ENCODE data around the gene NOC2L.
"Not testable (repeated sequence)": the region's sequence is repeated elsewhere in the genome, so short reads cannot be mapped to it uniquely, and the experiment has no call there.

NOC2L gene

DNA sequence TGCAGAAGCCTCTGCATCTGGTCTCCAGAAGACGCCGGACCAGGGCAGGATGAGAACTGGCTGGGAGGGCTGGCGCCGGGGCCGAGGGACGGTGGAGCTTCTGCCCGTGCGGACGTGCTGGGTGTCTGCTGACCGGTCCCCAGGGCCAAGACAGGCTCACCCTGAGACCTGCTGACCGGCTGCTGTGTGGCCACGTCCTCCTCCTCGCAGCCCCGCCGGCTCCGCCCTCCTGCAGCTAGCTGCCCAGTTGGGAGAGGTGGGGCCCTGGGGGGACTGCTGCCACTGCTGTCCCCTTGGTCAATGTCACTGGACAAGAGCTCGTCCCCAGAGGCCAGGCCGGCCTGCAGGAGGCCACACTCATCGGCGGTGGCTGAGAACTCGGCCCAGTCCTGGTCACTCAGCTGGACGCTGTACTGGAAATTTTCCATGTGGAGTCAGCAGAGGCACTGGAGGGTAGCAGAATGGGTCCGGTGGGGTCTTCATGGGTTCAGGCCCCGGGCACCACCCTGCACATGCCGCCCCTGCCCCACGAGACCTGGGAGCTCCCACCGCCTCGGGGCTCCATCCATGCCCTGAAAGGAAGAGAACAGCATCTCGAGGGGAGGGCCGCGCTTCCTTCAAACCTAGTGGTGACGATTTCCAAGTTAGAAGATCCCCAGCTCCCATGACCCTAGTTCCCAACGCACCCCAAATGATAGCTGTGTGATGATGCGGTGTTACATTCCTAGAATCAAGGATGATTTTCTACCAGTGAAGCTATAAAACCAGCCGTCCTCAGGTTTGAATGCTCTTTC is 21.7 kb upstream of the NOC2L start:
- Histone ChIP-seq H3K9me3 (ENCODE audit: control insufficient read depth, low read length) (no peaks in the 10 kb centered on the region), H3K4me1 (ENCODE audit: control insufficient read depth, insufficient read depth, low read length, poor library complexity, severe bottlenecking) (peaks cover 6% of the 10 kb centered on the region), H3K27me3 (replicated peaks; ENCODE audit: control insufficient read depth, insufficient read depth, low read length, poor library complexity, severe bottlenecking) (no peaks in the 10 kb centered on the region), H3K36me3 (ENCODE audit: control insufficient read depth, insufficient read depth, low read length) (no peaks in the 10 kb centered on the region), H3K4me3 (ENCODE audit: insufficient read depth, low read depth, low read length, poor library complexity, severe bottlenecking) (no peak overlapping the region), H3K27ac (ENCODE audit: insufficient read depth, low read length, poor library complexity, severe bottlenecking) (no peak overlapping the region)
- DNase-seq, result no peak

DNA sequence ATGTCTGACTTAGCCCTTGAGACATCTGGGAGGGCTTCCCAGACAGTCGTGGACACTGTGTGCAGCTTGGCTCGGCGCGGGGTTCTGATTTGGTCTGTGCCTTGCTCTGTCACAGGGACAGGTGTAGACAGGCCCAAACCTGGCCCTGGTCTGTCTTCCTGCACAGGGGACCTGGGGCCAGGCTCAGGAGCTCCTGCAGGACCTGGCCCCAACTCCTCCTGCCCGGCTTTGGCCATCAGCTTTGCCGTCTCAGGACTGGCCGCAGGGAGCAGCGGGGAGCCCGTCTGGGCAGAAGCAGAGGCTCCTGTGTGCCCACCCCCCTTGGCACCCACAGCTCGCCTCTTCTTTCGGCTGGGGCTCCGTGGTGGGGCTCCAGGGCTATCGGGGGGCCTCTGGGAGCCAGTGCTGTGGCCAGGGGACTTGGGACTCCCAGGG is 21.1 kb upstream of the NOC2L start:
- no peaks in the 10 kb centered on the region for H3K9me3 ChIP-seq (ENCODE audit: control insufficient read depth, low read length)
- H3K4me3 ChIP-seq (ENCODE audit: insufficient read depth, low read depth, low read length, poor library complexity, severe bottlenecking), result no peak overlapping the region
- H3K27ac ChIP-seq (ENCODE audit: insufficient read depth, low read length, poor library complexity, severe bottlenecking), result no peak overlapping the region
- no peaks in the 10 kb centered on the region for H3K36me3 ChIP-seq (ENCODE audit: control insufficient read depth, insufficient read depth, low read length)
- H3K4me1 ChIP-seq (ENCODE audit: control insufficient read depth, insufficient read depth, low read length, poor library complexity, severe bottlenecking), result peaks cover 10% of the 10 kb centered on the region
- DNase-seq, result no peak
- no peaks in the 10 kb centered on the region for H3K27me3 ChIP-seq (replicated peaks; ENCODE audit: control insufficient read depth, insufficient read depth, low read length, poor library complexity, severe bottlenecking)

DNA sequence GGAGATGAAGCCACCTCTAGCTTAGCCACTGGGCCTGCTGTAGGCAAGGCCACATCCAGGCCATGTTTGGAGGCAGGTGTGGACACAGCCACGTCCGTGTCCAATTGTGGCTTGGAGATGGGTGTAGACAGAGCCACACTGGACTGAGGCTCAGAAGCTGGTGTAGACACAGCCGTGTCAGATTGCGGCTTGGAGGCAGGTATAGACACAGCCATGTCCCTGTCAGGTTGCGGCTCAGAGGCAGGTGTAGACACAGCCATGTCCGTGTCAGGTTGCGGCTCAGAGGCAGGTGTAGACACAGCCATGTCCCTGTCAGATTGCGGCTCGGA is 20.7 kb upstream of the NOC2L start:
- Histone ChIP-seq H3K27ac (ENCODE audit: insufficient read depth, low read length, poor library complexity, severe bottlenecking) (no peak overlapping the region), H3K9me3 (ENCODE audit: control insufficient read depth, low read length) (no peaks in the 10 kb centered on the region), H3K36me3 (ENCODE audit: control insufficient read depth, insufficient read depth, low read length) (no peaks in the 10 kb centered on the region), H3K27me3 (replicated peaks; ENCODE audit: control insufficient read depth, insufficient read depth, low read length, poor library complexity, severe bottlenecking) (no peaks in the 10 kb centered on the region), H3K4me3 (ENCODE audit: insufficient read depth, low read depth, low read length, poor library complexity, severe bottlenecking) (no peak overlapping the region), H3K4me1 (ENCODE audit: control insufficient read depth, insufficient read depth, low read length, poor library complexity, severe bottlenecking) (peaks cover 10% of the 10 kb centered on the region)
- no peak for DNase-seq

DNA sequence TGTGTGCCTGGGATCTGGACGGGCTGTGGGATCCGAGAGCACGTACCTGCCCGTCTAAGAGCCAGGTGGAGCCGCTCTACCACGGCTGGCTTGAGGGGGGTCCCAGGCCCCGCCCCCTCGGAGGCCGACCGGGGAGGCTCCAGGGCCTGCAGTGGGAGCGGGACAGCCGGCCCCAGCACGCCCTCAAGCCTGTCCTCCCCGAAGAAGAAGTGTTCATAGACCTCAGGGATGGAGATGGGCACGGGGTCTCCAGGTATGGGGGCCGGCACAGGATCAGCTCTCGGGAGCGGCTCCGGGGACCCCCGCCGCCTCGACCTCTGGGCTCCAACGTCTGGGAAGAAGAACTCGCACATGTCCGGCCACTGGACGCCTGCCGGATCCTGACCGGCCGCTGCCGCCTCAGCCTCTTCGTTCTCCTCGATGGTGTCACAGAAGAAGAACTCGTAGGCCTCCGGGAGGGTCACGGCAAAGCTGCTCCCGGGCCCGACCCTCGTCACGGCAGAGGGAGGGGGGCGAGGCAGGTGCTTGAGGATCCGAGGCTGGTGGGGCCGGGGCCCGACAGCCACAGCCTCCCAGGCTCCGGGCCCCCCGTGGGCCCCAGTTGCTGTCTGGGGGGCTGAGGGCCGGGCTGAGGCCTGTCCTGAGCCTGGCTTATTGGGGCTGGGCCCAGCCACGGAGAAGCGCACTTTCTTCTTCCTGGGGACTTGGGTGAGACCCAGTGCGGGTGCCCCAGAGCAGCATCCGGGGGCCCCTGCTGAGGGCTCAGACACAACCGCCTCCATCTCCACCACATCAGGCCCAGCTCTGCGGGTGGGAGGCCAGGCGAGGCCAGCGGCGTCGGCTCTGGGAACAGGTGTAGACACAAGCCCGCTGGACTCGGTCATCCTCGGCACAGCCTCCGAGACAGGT is 20.0 kb upstream of the NOC2L start:
- peaks cover 10% of the 10 kb centered on the region for H3K4me1 ChIP-seq (ENCODE audit: control insufficient read depth, insufficient read depth, low read length, poor library complexity, severe bottlenecking)
- no peak overlapping the region for H3K27ac ChIP-seq (ENCODE audit: insufficient read depth, low read length, poor library complexity, severe bottlenecking)
- H3K9me3 ChIP-seq (ENCODE audit: control insufficient read depth, low read length), result no peaks in the 10 kb centered on the region
- no peak for DNase-seq
- no peak overlapping the region for H3K4me3 ChIP-seq (ENCODE audit: insufficient read depth, low read depth, low read length, poor library complexity, severe bottlenecking)
- no peaks in the 10 kb centered on the region for H3K27me3 ChIP-seq (replicated peaks; ENCODE audit: control insufficient read depth, insufficient read depth, low read length, poor library complexity, severe bottlenecking)
- no peaks in the 10 kb centered on the region for H3K36me3 ChIP-seq (ENCODE audit: control insufficient read depth, insufficient read depth, low read length)

DNA sequence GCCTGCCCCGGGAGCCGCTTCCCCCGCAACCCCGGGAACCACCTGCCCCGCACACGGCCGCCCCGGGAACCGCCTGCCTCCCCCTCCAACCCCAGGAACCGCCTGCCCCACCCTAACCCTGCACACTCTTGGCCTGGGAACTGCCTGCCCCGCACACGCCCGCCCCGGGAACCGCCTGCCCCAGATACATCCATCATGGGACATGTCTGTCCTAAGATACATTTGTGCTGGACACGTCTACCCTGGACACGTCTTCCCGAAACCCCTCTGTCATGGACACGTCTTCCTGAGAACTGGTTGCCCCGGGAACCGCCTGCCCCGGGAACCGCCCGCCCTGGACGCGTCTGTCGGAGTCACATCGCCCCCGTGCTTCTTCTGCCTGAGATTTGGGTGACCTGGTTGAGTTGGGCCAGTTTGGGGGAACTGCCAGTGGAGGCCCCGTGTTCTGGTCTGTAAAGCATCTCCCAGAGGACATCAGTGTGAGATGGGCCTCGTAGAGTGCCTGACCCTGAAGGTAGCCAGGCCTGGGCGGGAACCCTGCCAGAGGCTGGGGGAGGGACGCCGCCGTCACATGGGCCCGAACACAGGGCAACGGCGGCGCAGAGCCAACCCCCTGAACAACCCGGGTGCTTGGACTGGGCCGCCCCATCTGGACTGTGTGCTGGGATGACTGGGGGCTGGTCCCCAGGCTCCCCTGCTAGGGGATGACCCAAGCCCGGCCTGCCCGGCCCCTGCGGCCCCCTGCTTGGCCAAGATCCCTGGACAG is 19.2 kb upstream of the NOC2L start:
- no peaks in the 10 kb centered on the region for H3K27me3 ChIP-seq (replicated peaks; ENCODE audit: control insufficient read depth, insufficient read depth, low read length, poor library complexity, severe bottlenecking)
- no peaks in the 10 kb centered on the region for H3K36me3 ChIP-seq (ENCODE audit: control insufficient read depth, insufficient read depth, low read length)
- H3K4me1 ChIP-seq (ENCODE audit: control insufficient read depth, insufficient read depth, low read length, poor library complexity, severe bottlenecking), result peaks cover 10% of the 10 kb centered on the region
- H3K27ac ChIP-seq (ENCODE audit: insufficient read depth, low read length, poor library complexity, severe bottlenecking), result no peak overlapping the region
- no peak overlapping the region for H3K4me3 ChIP-seq (ENCODE audit: insufficient read depth, low read depth, low read length, poor library complexity, severe bottlenecking)
- no peak for DNase-seq
- H3K9me3 ChIP-seq (ENCODE audit: control insufficient read depth, low read length), result no peaks in the 10 kb centered on the region

DNA sequence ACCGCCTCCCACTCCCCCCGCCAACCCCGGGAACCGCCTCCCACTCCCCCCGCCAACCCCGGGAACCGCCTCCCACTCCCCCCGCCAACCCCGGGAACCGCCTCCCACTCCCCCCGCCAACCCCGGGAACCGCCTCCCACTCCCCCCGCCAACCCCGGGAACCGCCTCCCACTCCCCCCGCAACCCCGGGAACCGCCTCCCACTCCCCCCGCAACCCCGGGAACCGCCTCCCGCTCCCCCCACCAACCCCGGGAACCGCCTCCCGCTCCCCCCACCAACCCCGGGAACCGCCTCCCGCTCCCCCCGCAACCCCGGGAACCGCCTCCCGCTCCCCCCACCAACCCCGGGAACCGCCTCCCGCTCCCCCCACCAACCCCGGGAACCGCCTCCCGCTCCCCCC is 17.7 kb upstream of the NOC2L start:
- not testable (repeated sequence) for H3K9me3 ChIP-seq (ENCODE audit: control insufficient read depth, low read length); H3K36me3 ChIP-seq (ENCODE audit: control insufficient read depth, insufficient read depth, low read length); H3K4me3 ChIP-seq (ENCODE audit: insufficient read depth, low read depth, low read length, poor library complexity, severe bottlenecking); H3K27me3 ChIP-seq (replicated peaks; ENCODE audit: control insufficient read depth, insufficient read depth, low read length, poor library complexity, severe bottlenecking); DNase-seq; H3K27ac ChIP-seq (ENCODE audit: insufficient read depth, low read length, poor library complexity, severe bottlenecking)
- peaks cover 10% of the 10 kb centered on the region for H3K4me1 ChIP-seq (ENCODE audit: control insufficient read depth, insufficient read depth, low read length, poor library complexity, severe bottlenecking)

DNA sequence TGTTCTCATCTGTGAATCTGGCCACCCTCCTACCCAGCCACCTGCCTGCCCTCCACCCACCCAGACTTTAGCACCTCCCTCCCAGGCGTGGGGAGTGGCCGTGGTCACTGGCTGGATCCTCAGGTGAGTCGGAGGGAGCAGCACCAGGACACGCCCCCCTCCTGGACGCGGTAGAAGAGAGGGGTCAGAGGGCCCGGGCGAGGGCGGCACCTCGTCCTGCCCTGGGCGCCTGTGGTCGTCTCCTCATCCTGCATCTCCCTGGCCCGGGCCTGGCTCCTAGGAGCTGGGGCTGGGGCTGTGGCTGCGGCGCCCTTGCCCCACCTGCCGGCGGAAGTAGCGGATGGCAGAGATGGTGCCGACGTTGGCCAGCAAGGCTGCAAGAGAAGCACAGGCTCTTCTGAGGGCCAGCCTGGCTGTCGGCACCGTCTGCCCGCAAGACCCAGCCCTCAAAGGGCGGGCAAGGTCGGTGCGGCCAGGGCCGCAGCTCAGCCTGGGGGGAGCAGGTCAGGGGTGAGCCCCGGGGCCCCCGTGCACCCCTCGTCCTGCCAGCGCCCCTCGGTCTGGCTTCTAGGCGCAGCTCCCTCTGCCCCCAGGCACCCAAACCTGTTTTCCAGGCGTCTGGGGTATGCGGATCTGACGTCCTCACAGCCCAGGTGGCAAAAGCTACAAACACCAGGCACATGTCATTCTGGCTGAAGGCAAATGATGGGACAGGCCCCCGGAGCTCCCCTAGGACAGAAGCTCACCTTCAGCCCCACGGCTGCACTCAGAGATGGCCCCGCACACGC is 17.0 kb upstream of the NOC2L start:
- Histone ChIP-seq H3K36me3 (ENCODE audit: control insufficient read depth, insufficient read depth, low read length) (no peaks in the 10 kb centered on the region), H3K4me1 (ENCODE audit: control insufficient read depth, insufficient read depth, low read length, poor library complexity, severe bottlenecking) (peaks cover 10% of the 10 kb centered on the region), H3K4me3 (ENCODE audit: insufficient read depth, low read depth, low read length, poor library complexity, severe bottlenecking) (peak overlapping the region; percentile 37), H3K27me3 (replicated peaks; ENCODE audit: control insufficient read depth, insufficient read depth, low read length, poor library complexity, severe bottlenecking) (no peaks in the 10 kb centered on the region), H3K9me3 (ENCODE audit: control insufficient read depth, low read length) (no peaks in the 10 kb centered on the region), H3K27ac (ENCODE audit: insufficient read depth, low read length, poor library complexity, severe bottlenecking) (no peak overlapping the region)
- peak in 2 of 3 donors; percentile 34 to 36 for DNase-seq

DNA sequence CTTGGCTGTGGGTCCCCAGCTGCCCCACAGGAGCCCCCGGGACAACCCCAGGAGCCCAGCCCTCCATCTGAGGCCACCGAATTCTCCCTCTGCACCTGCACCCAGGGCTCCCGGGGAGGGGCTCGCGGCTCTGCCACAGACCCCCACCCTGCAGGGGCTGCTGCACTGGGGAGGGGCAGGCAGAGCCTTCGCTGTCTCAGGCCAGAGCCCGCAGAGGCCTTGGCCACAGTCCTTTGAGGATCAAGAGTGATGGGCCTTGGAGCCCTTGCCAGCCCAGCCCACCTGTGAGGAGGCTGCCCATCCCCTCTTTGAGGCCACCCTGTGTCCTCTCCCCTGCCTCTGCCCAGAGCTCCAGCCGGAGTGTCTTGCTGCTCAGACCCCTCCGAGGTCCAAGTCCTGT is 16.3 kb upstream of the NOC2L start:
- H3K27me3 ChIP-seq (replicated peaks; ENCODE audit: control insufficient read depth, insufficient read depth, low read length, poor library complexity, severe bottlenecking), result no peaks in the 10 kb centered on the region
- DNase-seq, result no peak

DNA sequence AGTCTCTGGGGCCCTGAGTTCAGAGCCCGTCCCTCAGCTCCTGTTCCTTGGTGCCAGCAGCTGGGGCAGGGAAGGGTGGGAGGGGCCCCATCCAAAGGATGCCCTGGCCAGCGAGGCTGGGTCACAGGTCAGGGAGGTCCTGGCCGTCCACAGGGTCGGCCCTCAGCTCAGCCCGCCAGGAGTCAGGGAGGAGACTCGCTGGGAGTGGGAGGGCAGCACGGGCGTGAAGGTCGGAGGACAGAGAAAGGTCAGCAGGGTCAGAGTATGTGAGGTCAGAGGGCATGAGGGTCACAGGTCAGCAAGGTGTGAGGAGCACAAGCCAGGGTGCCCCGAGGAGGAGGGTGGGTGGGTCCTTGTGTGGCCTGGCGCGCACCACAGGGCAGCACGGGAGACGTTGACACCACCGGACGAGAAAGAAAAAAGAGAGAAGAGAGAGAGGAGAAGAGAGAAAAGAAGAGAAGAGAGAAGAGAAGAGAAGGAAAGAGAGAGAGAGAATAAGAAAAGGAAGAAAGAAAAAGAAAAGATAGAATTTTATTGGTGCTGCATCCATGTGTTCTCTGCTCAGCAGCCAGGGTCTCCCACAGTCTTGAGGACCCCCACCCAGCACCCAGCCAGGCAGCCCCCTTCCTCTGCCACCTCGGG is 15.8 kb upstream of the NOC2L start:
- H3K27me3 ChIP-seq (replicated peaks; ENCODE audit: control insufficient read depth, insufficient read depth, low read length, poor library complexity, severe bottlenecking), result no peaks in the 10 kb centered on the region
- no peak overlapping the region for H3K4me3 ChIP-seq (ENCODE audit: insufficient read depth, low read depth, low read length, poor library complexity, severe bottlenecking)
- H3K36me3 ChIP-seq (ENCODE audit: control insufficient read depth, insufficient read depth, low read length), result no peaks in the 10 kb centered on the region
- H3K4me1 ChIP-seq (ENCODE audit: control insufficient read depth, insufficient read depth, low read length, poor library complexity, severe bottlenecking), result peaks cover 10% of the 10 kb centered on the region
- no peak overlapping the region for H3K27ac ChIP-seq (ENCODE audit: insufficient read depth, low read length, poor library complexity, severe bottlenecking)
- DNase-seq, result no peak
- H3K9me3 ChIP-seq (ENCODE audit: control insufficient read depth, low read length), result no peaks in the 10 kb centered on the region

More for the DNA sequence above, 16.3 kb upstream of the NOC2L start:
- H3K4me1 ChIP-seq (ENCODE audit: control insufficient read depth, insufficient read depth, low read length, poor library complexity, severe bottlenecking), result peaks cover 10% of the 10 kb centered on the region
- no peaks in the 10 kb centered on the region for H3K9me3 ChIP-seq (ENCODE audit: control insufficient read depth, low read length)
- no peak overlapping the region for H3K27ac ChIP-seq (ENCODE audit: insufficient read depth, low read length, poor library complexity, severe bottlenecking)
- no peak overlapping the region for H3K4me3 ChIP-seq (ENCODE audit: insufficient read depth, low read depth, low read length, poor library complexity, severe bottlenecking)
- H3K36me3 ChIP-seq (ENCODE audit: control insufficient read depth, insufficient read depth, low read length), result no peaks in the 10 kb centered on the region

Measured in effector memory CD4-positive, alpha-beta T cell (primary cell).